GM12878 (cell line): ENCODE data around the gene ZNF213. TPM values are rescaled to one million over a fixed set of nuclear protein-coding genes. Genes with fewer than 3 reads are reported as not detected.

Experiments
- BCL11A ChIP-seq: IDR thresholded peaks from 2 replicates; pipeline ENCODE4 v1.6.1; 2011; ENCODE audit warnings: low read depth, low read length
- BHLHE40 ChIP-seq, 2 experiments: fragments of 450-650 bp in 1 of 2; IDR thresholded peaks; 2 replicates each; pipeline ENCODE4 v1.6.1; 2011 to 2017; ENCODE audit warnings: low read depth in 2 of 2, borderline replicate concordance in 1 of 2, improper control_type of control experiment in 1 of 2, low read length in 1 of 2, mild to moderate bottlenecking in 1 of 2
- EED ChIP-seq: sonication (generic); IDR thresholded peaks from 2 replicates; pipeline ENCODE4 v1.6.1; 2016; ENCODE audit warnings: antibody characterized with exemption, low read depth
- GABPA ChIP-seq: IDR thresholded peaks from 2 replicates; pipeline ENCODE4 v1.6.1; 2014; ENCODE audit warnings: antibody characterized with exemption, low read depth, mild to moderate bottlenecking, inconsistent platforms
- HDAC2 ChIP-seq: fragments of 200-600 bp; sonication (generic); IDR thresholded peaks from 2 replicates; pipeline ENCODE4 v1.6.1; 2017
- IKZF2 ChIP-seq, 2 experiments: fragments of 450-650 bp; IDR thresholded peaks; 2 replicates each; pipeline ENCODE4 v1.6.1; 2017; ENCODE audit warnings: mild to moderate bottlenecking in 2 of 2, moderate library complexity in 2 of 2
- MTA3 ChIP-seq: IDR thresholded peaks from 2 replicates; pipeline ENCODE4 v1.6.1; 2012; ENCODE audit warnings: low read length, inconsistent platforms, borderline replicate concordance
- NFYB ChIP-seq: IDR thresholded peaks from 2 replicates; pipeline ENCODE4 v1.6.1; 2011; ENCODE audit warnings: low read depth, mild to moderate bottlenecking, low read length, improper control_type of control experiment, moderate library complexity; ENCODE audit not compliant: insufficient read depth
- RFX5 ChIP-seq: IDR thresholded peaks from 2 replicates; pipeline ENCODE4 v1.6.1; 2011; ENCODE audit warnings: low read depth, low read length, improper control_type of control experiment
- SIN3A ChIP-seq: IDR thresholded peaks from 2 replicates; pipeline ENCODE4 v1.6.1; 2012; ENCODE audit warnings: low read depth, low read length, improper control_type of control experiment
- WRNIP1 ChIP-seq: IDR thresholded peaks from 2 replicates; pipeline ENCODE4 v1.6.1; 2011; ENCODE audit warnings: low read depth, low read length, improper control_type of control experiment, borderline replicate concordance
- YBX1 ChIP-seq: fragments of 450-650 bp; IDR thresholded peaks from 2 replicates; pipeline ENCODE4 v1.6.1; 2016; ENCODE audit warnings: antibody characterized with exemption
- polyA plus RNA-seq, 11 experiments: library from polyadenylated mRNA; depleted of rRNA in 4 of 11; unstranded in 6 of 11; stranded (reverse) in 5 of 11; fragments of >200 nt; fragmentation: Nextera tagmentation in 4 of 11; fragmentation: Illumina TruSeq in 1 of 11; extraction: Ambion mirVana in 4 of 11; extraction: Trizol in 1 of 11; gene quantifications; 1 replicate in 1 of 11; 2 replicates in 10 of 11; pipeline versions ENCODE4 v1.2.1 to v1.2.3, GENCODE V29; 2011 to 2016; ENCODE audit warnings: inconsistent platforms in 2 of 11, missing spikeins in 2 of 11, low read depth in 1 of 11
- total RNA-seq, 4 experiments: library from RNA; depleted of rRNA in 3 of 4; stranded (reverse); fragments of >200 nt in 3 of 4; fragmentation: Illumina TruSeq in 1 of 4; extraction: Trizol in 1 of 4; gene quantifications; 2 replicates each; pipeline versions ENCODE4 v1.2.1 to v1.2.3, GENCODE V29; 2013 to 2021
- TF ChIP-seq, protein P1 (sequence below): fragments of 450-650 bp; formaldehyde crosslinking; IDR thresholded peaks from 2 replicates; pipeline ENCODE4 v1.4.0; 2020; ENCODE audit warnings: mild to moderate bottlenecking, moderate library complexity

ZNF213 gene
- total and polyA plus RNA-seq, 10 of the 15 experiments (the other 5 are each of a cell fraction or from before 2014, with no cell fraction given), result 0.53 to 9.4 (median 1.1) TPM

GRCh38 chr16:3188925-3189825 lies 54.3 kb downstream of the ZNF213 start (continued):
- TF ChIP-seq, protein P1, sequence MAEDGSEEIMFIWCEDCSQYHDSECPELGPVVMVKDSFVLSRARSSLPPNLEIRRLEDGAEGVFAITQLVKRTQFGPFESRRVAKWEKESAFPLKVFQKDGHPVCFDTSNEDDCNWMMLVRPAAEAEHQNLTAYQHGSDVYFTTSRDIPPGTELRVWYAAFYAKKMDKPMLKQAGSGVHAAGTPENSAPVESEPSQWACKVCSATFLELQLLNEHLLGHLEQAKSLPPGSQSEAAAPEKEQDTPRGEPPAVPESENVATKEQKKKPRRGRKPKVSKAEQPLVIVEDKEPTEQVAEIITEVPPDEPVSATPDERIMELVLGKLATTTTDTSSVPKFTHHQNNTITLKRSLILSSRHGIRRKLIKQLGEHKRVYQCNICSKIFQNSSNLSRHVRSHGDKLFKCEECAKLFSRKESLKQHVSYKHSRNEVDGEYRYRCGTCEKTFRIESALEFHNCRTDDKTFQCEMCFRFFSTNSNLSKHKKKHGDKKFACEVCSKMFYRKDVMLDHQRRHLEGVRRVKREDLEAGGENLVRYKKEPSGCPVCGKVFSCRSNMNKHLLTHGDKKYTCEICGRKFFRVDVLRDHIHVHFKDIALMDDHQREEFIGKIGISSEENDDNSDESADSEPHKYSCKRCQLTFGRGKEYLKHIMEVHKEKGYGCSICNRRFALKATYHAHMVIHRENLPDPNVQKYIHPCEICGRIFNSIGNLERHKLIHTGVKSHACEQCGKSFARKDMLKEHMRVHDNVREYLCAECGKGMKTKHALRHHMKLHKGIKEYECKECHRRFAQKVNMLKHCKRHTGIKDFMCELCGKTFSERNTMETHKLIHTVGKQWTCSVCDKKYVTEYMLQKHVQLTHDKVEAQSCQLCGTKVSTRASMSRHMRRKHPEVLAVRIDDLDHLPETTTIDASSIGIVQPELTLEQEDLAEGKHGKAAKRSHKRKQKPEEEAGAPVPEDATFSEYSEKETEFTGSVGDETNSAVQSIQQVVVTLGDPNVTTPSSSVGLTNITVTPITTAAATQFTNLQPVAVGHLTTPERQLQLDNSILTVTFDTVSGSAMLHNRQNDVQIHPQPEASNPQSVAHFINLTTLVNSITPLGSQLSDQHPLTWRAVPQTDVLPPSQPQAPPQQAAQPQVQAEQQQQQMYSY (CRISPR knock-in tag), result no peak
- 0 out of 2 replicates have a peak, but pooled peaks have one; percentile 13 for TF ChIP-seq GABPA
- TF ChIP-seq RFX5, result no peak
- peak in 1 of 2 experiments; percentile 70; a peak in 1 of 4 replicates for TF ChIP-seq BHLHE40 (IDR thresholded peaks at IDR 0.05; ENCODE audit: borderline replicate concordance in 1 of 2, low read depth in 2 of 2, low read length in 1 of 2)
- TF ChIP-seq WRNIP1, result no peak
- TF ChIP-seq MTA3, result no peak
- no peak for TF ChIP-seq BCL11A
- peak; percentile 44; the same call in 1 of the 2 replicates for TF ChIP-seq NFYB
- TF ChIP-seq HDAC2, result no peak
- TF ChIP-seq YBX1, result no peak
- TF ChIP-seq EED, result no peak
- 0 out of 2 replicates have a peak, but pooled peaks have one; percentile 38 for TF ChIP-seq SIN3A
- 0 out of 4 replicates have a peak, but pooled peaks of 1 of the 2 experiments have one; percentile 6 for TF ChIP-seq IKZF2 (IDR thresholded peaks at IDR 0.05)
- TF ChIP-seq, all 136 proteins: peak for 14
